Right renal cortex interstitium (tissue), 3 donors: Measurements from ENCODE around the gene ZNF358. TPM values are rescaled to one million over a fixed set of nuclear protein-coding genes. Genes with fewer than 3 reads are reported as not detected.
A peak's percentile ranks its signal among the peaks of the same experiment; 100 is the strongest.
"Not testable (repeated sequence)": the region's sequence is repeated elsewhere in the genome, so short reads cannot be mapped to it uniquely, and the experiment has no call there.

ENCODE experiments used
- DNase-seq, 3 donors: peaks; one replicate each; pipeline ENCODE4 v3.0.0-alpha.2; 2013; ENCODE audit warnings: low read depth in 3 of 3, low spot score in 2 of 3
- polyA plus RNA-seq, 3 donors: library from polyadenylated mRNA; unstranded; fragments of 120-200 nt; gene quantifications; one replicate each; pipeline ENCODE4 v1.2.1, GENCODE V29; 2013; ENCODE audit not compliant: insufficient read length in 3 of 3

ZNF358 gene
- polyA plus RNA-seq, 3 donors = 28.7 to 39.8 (median 32.4) TPM

DNA sequence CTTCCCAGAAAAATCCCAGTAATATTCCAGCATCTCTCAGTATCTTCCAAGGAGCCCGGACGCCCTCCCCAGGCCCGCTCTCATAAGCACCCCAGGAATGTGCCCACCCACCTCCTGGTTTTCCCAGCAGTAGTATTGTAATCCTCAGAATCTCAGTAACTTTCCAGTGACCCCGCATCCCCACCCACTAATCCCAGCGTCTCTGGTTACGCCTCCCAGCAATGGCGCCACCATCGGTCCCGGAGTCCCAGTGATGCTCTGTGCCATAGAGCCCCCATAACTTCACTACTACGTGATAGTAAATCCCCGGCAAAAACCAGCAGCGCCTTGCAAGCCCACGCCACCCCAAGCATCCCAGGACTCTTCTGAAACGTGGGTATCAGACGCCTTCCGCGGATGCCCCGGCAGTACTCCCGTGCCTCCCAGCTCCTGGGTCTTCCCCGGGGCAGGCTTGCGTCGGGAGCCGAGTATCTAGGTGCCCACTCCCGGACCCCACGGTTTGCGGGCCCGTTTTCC lies 18.7 kb downstream of the ZNF358 start:
- peak in 2 of 3 donors; percentile 47 to 55 for DNase-seq

- peak; percentile 88 to 92 (median 88) for DNase-seq
Measured at GRCh38 chr19:7535047-7535997, 19.4 kb downstream of the ZNF358 start, which contains the start of gene PNPLA6. TSS of gene PNPLA6 (plus strand) at chr19:7535717. CDS start at chr19:7535789, 72 bp downstream.

DNA sequence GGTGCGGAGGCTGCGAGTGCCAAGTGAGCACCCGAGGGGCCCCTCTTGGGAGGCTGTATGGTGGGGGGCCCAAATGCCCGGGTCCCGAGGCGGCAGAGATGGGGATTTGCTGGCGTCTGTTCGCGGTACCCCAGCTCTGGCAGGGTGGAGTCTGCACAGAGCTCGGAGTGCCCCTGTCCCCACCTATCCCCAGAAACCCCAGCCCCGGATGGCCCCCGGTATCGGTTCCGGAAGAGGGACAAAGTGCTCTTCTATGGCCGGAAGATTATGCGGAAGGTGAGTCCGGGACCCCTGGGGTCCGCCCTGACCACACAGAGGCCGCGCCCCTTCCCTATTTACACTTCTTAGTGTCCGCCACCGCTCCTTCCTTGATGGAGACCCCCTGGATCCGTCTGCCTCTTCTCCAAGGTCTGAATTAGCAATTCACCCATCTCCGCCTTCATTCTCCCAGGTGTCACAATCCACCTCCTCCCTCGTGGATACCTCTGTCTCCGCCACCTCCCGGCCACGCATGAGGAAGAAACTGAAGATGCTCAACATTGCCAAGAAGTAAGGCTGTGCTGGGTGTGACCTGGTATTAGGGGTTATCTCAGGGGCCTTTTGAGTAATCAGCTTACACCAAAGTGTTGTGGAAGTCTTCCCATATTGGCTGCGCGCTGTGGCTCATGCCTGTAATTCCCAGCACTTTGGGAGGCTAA lies 20.2 kb downstream of the ZNF358 start:
- DNase-seq = no peak

DNA sequence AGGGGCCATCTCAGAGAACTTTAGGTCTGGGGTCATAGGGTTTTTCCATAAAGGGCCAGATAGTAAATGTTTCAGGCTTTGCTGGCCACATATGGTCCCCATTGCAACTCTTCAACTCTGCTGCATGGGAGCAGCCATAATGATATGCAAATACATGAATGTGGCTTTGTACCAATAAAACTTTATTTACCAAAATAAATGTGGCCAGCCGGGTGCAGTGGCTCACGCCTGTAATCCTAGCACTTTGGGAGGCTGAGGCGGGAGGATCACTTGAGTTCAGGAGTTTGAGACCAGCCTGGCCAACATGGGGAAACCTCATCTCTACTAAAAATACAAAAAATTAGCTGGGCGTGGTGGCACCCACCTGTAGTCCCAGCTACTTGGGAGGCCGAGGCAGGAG lies 23.1 kb downstream of the ZNF358 start:
- DNase-seq = not testable (repeated sequence)

DNA sequence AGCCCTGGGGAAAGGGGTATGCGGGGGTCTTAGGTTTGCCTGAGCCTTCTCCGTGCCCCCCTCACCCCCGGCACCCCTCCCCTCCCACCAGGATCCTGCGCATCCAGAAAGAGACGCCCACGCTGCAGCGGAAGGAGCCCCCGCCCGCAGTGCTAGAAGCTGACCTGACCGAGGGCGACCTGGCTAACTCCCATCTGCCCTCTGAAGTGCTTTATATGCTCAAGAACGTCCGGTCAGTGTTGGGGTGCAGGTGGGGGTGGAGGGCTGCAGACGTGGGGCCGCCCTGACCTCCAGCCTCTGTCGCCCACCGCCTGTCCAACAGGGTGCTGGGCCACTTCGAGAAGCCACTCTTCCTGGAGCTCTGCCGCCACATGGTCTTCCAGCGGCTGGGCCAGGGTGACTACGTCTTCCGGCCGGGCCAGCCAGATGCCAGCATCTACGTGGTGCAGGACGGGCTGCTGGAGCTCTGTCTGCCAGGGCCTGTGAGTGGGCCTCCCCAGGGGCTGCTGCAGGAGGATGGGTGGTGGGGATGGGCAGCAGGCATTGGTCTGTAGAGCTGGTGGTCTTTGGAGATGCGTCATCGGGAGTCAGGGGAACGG lies 24.0 kb downstream of the ZNF358 start:
- no peak for DNase-seq

GRCh38 chr19:7540761-7541474 lies 25.0 kb downstream of the ZNF358 start:
- no peak for DNase-seq

DNA sequence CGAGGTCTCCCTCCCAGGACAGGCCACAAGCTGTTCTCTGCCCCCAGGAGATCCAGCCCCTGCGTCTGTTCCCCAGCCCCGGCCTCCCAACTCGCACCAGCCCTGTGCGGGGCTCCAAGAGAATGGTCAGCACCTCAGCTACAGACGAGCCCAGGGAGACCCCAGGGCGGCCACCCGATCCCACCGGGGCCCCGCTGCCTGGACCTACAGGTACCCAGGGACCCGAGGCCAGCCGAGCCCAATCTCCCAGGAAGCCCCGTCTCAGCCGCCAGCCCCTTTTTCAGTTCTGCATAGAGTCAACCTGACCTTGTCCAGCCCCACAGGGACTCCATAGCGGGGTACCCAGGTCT lies 25.5 kb downstream of the ZNF358 start:
- no peak for DNase-seq

- no peak for DNase-seq
Measured at GRCh38 chr19:7541828-7542443, 26.0 kb downstream of the ZNF358 start.

DNA sequence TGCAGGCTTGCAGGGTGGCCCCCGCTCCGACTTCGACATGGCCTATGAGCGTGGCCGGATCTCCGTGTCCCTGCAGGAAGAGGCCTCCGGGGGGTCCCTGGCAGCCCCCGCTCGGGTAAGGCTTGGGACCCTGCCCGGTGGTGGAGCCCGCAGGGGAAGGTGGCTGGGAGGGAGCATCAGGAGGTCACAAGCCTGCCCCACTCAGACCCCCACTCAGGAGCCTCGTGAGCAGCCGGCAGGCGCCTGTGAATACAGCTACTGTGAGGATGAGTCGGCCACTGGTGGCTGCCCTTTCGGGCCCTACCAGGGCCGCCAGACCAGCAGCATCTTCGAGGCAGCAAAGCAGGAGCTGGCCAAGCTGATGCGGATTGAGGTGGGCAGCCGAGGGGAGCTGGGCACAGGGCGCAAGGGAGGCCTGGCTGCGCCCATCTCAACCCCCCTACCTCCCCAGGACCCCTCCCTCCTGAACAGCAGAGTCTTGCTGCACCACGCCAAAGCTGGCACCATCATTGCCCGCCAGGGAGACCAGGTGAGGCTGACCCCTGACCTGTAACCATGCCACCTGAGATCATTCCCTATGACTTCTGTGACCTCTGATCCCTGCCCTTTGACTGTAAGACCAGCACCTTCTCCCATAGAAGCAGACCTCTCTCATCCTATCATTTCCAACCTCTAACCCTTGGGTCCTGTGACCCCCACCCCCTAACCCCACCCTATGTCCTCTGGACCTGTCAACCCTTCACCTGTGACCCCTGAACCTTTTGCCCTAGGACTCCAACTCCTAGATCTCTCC lies 26.8 kb downstream of the ZNF358 start:
- no peak for DNase-seq

GRCh38 chr19:7544626-7545025 lies 28.7 kb downstream of the ZNF358 start:
- DNase-seq = no peak

DNA sequence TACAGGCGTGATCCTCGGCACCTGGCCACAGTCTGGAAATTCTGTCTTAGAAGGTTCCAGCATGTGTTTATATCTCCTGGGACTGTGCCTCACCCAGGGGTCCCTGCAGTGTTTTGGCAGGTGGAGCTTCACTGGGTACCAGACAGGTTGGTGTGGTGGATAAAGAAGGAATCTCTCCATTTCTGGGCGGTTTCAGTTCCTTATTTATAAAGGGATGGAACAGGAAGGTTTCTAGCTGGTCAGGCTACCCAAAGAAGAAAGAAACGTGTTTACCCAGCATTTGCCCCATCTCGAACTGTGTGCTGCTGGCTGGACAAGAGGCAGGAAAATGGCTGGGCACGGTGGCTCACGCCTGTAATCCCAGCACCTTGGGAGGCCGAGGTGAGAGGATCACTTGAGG lies 29.4 kb downstream of the ZNF358 start:
- DNase-seq = no peak

DNA sequence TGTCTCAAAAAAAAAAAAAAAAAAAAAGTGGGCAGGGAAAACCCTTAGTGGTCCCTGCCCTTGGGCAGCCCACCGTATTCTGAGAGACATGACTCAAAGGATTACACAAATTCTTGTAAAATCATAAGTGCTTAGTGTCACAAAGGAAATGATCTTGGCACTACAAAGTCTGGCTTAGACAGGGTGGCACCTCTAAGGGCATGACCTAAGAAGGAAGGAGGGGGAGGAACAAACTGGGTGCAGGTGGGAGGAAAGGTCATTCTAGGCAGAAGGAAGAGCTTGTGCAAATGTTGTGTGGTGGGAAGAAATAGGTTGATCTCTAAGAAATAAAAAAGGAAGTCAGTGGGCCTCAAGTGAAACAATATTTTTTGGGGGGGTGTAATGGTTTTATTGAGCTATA lies 30.0 kb downstream of the ZNF358 start:
- DNase-seq = no peak

DNA sequence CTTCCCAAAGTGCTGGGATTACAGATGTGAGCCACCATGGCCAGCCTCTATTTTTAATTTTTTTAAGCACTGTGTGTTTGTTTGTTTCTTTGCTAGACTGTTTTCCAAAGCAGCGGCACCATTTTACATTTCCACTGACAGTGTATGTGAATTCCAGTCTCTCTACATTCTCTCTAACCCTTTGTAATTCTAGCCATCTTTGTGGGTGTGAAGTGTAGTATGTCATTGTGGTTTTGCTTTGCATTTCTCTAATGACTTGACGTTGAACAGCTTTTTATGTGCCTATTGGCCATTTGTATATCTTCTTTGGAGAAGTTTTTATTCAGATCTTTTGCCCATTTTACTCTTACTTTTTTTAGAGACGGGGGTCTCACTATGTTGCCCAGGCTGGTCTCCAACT lies 31.3 kb downstream of the ZNF358 start:
- no peak for DNase-seq

DNA sequence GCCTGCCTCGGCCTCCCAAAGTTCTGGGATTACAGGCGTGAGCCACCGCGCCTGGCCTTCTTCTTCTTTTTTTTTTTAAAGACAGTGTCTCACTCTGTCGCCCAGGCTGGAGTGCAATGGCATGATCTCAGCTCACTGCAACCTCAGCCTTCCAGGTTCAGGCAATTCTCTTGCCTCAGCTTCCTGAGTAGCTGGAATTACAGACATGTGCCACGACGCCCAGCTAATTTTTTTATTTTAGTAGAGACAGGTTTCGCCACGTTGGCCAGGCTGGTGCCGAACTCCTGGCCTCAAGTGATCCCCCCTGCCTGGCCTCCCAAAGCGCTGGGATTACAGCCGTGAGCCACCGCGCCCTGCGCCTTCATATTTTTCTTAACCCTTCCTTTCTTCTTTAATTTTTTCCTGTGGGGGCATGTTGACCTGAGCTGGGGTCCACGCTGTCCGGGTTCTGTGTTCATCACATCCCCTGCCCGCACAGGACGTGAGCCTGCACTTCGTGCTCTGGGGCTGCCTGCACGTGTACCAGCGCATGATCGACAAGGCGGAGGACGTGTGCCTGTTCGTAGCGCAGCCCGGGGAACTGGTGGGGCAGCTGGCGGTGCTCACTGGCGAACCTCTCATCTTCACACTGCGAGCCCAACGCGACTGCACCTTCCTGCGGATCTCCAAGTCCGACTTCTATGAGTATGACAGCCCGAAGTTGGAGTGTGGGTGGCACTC lies 33.7 kb downstream of the ZNF358 start:
- DNase-seq = no peak

DNA sequence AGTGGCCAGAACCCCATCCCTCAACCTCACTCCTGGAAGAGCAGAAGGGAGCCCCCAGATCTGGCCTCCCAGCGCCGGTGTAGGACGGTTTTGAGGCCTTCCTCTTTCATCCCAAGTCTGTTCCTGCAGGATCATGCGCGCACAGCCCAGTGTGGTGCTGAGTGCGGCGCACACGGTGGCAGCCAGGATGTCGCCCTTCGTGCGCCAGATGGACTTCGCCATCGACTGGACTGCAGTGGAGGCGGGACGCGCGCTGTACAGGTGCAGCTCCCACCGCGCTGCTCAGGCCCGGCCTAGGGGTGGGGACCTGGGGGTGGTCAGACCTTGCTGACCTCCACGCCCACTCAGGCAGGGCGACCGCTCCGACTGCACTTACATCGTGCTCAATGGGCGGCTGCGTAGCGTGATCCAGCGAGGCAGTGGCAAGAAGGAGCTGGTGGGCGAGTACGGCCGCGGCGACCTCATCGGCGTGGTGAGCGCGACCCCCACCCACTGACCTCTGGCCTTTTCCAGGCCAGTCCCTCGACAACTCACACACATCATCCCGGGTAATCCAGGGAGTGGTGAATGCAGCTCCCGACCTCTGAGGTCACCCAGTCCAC lies 34.4 kb downstream of the ZNF358 start:
- no peak for DNase-seq

DNA sequence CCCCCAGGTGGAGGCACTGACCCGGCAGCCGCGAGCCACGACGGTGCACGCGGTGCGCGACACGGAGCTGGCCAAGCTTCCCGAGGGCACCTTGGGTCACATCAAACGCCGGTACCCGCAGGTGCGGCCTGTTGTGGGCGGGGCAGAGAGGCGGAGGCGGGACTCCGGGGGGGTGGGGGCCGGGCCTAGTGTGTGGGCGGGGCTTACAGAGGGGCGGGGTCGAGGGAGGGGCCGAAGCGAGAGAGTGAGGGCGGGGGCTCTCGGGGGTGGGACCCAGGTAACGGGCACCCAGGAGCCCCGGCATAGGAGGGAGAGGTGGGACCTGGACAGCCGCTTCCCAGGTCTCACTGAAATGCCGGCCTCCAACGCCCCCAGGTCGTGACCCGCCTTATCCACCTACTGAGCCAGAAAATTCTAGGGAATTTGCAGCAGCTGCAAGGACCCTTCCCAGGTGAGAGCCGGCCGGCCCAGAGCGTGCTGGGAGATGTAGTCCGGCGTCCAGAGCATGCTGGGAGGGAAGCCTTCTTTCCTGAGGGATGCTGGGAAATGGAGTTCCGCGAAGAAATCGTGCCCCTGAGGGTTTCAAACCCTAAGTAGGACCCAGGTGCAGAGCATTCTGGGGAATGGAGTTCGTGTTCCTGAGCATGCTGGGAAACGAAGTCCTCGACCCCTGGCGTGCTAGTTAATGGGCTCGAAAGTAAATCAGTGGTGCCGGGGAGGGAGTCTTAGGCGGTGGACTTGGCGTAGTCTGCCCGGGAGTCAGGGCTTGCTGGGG lies 35.3 kb downstream of the ZNF358 start:
- peak; percentile 80 to 91 (median 86) for DNase-seq

GRCh38 chr19:7552781-7553180 lies 36.9 kb downstream of the ZNF358 start:
- DNase-seq = no peak

- DNase-seq = no peak
Measured at GRCh38 chr19:7554565-7554964, 38.7 kb downstream of the ZNF358 start.
